HTERT RPE-1 (cell line): ENCODE measurements around the gene PLEKHS1.

ENCODE experiments used
- in situ Hi-C: fragments of 300-500 bp; cut with MboI; formaldehyde crosslinking; loops from 4 replicates; pipeline ENCODE4 v1.14.3; 2020; ENCODE audit warnings: low sequenced_read_pairs

Gene PLEKHS1

GRCh38 chr10:113751181-113751732 is at the start of gene PLEKHS1:
PLEKHS1 (plus strand) TSS chr10:113751682; CDS start chr10:113755278, 3,596 bp downstream.
- in situ Hi-C loops, result no loop called here

GRCh38 chr10:113704637-113705343 is 46.7 kb upstream of the PLEKHS1 start:
- in situ Hi-C loops, result no loop called here

- in situ Hi-C loops, result no loop called here
Observed at GRCh38 chr10:113705344-113705652, 46.2 kb upstream of the PLEKHS1 start.

GRCh38 chr10:113706623-113707022 is 44.9 kb upstream of the PLEKHS1 start:
- in situ Hi-C loops, result no loop called here

- in situ Hi-C loops, result no loop called here
Observed at GRCh38 chr10:113708640-113709039, 42.8 kb upstream of the PLEKHS1 start.

GRCh38 chr10:113709221-113709838 is 42.2 kb upstream of the PLEKHS1 start:
- in situ Hi-C loops, result no loop called here

GRCh38 chr10:113711142-113711541 is 40.3 kb upstream of the PLEKHS1 start:
- in situ Hi-C loops, result no loop called here

GRCh38 chr10:113712024-113712423 is 39.5 kb upstream of the PLEKHS1 start:
- in situ Hi-C loops, result no loop called here

- in situ Hi-C loops, result no loop called here
Observed at GRCh38 chr10:113712755-113713639, 38.5 kb upstream of the PLEKHS1 start.

- in situ Hi-C loops, result no loop called here
Observed at GRCh38 chr10:113713640-113713982, 37.9 kb upstream of the PLEKHS1 start.

GRCh38 chr10:113716109-113716910 is 35.2 kb upstream of the PLEKHS1 start:
- in situ Hi-C loops, result no loop called here

GRCh38 chr10:113718969-113719822 is 32.3 kb upstream of the PLEKHS1 start:
- in situ Hi-C loops, result no loop called here

- in situ Hi-C loops, result no loop called here
Observed at GRCh38 chr10:113720386-113720785, 31.1 kb upstream of the PLEKHS1 start.

- in situ Hi-C loops, result no loop called here
Observed at GRCh38 chr10:113732160-113732881, 19.2 kb upstream of the PLEKHS1 start.

GRCh38 chr10:113732966-113733365 is 18.5 kb upstream of the PLEKHS1 start:
- in situ Hi-C loops, result no loop called here

- in situ Hi-C loops, result no loop called here
Observed at GRCh38 chr10:113733635-113734034, 17.8 kb upstream of the PLEKHS1 start.

GRCh38 chr10:113735913-113736312 is 15.6 kb upstream of the PLEKHS1 start:
- in situ Hi-C loops, result no loop called here

- in situ Hi-C loops, result no loop called here
Observed at GRCh38 chr10:113736576-113736975, 14.9 kb upstream of the PLEKHS1 start.

GRCh38 chr10:113739031-113739430 is 12.5 kb upstream of the PLEKHS1 start:
- in situ Hi-C loops, result no loop called here
